CD4-positive, alpha-beta T cell treated with Interferon alpha-2 for 1 hour (primary cell): ENCODE results near the gene EPHB1.

Source experiments
- DNase-seq, 2 donors: peaks; one replicate each; pipeline ENCODE4 v3.0.0-alpha.2; 2020 to 2022

EPHB1 gene

GRCh38 chr3:134918441-134918840, 123.4 kb downstream of the EPHB1 start:
- DNase-seq = no peak

DNA sequence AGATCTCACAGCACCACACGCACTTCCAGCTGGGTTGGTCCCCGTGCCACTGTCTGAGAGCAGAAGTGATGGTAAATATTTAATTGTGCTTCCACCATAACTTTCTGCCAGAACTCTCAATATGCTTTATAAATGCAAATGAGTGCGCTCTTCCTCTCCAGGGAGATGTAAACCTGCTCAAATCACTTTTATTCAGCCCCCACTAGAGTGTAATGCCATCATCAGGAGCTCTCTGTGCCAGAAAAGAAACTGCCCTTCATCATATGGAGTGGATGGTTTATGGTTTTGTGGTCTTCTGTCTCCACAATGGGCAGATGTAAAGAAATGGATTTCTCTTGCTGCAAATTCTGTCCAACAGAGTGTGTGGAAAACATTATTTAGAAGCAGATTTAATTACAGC, 127.0 kb downstream of the EPHB1 start:
- no peak for DNase-seq

DNA sequence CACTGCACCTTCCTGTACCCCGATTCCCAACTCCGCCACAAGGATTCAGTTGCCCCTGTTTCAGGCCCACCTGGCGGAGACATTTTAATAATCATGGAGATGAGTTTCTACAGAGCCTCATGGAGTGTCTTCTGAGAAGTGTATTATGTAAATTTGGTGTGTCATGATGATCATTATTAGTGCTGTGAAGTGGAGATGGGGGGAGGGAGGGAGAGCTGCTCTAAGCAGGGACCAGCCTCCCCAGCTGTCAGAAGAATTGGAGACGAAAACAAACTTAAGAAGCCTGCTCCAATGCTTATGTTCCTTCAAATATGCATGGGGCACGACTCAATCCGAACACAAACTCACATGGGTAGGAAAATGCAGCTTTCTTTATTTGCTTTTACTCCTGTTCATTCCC, 127.8 kb downstream of the EPHB1 start:
- DNase-seq = no peak

DNA sequence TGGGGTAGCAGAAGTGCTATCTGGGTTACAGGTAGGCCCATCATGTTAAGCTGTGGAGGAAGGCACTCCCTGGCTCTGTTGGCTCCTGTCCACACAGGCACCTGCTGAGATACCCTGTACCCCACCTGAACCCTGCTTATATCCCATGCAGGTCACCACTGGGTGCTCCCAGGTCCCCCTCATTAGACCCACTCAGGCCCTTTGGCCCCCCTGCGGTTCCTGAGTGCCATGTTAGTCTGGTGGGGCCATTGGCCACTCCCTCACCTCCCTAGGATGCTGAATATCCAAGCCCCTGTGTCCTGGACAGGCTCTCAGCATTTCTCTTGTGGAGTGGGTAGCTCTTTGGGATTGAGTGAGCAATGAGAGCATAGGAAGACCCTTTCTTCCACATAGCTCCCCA, 128.2 kb downstream of the EPHB1 start:
- no peak for DNase-seq

GRCh38 chr3:134927599-134927998, 132.5 kb downstream of the EPHB1 start:
- DNase-seq = no peak

DNA sequence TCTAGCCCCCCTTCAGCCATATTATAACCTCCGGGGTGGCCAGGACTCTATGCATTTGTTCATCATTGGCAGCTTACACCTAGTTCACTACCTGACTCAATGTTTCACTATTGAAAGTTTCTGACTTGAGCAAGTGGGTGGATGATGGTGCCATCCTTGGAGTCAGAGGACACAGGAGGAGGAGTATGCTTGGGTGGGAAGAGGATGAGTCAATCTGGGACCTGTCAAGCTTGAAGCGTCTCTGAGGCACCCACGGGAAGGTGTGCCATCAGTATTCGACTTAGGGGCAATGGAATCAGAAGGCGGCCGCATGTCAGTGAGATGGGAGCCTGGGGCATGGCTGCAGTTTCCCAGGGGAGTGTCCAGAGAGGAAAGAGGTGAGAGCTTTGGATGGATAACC, 133.3 kb downstream of the EPHB1 start:
- DNase-seq = no peak

DNA sequence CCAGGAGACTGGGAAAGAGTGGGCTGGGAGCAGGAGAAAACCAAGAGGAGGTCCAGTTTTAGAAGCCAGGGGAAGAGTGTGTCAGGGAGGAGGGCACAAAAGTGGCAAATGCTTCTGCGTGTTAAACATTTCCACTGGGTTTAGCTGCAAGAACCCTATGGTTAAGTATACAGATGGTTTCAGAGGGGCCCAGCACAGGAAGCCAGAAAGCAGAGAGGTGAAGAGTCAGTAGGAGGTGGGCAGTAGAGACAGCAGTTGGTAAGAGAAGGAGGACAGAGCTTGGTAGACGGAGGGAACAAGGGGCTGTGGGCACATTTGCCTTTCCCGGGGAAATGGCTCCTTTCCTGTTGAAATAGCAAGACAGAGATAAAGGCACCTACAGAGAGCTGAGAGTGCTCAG, 133.8 kb downstream of the EPHB1 start:
- DNase-seq = no peak

DNA sequence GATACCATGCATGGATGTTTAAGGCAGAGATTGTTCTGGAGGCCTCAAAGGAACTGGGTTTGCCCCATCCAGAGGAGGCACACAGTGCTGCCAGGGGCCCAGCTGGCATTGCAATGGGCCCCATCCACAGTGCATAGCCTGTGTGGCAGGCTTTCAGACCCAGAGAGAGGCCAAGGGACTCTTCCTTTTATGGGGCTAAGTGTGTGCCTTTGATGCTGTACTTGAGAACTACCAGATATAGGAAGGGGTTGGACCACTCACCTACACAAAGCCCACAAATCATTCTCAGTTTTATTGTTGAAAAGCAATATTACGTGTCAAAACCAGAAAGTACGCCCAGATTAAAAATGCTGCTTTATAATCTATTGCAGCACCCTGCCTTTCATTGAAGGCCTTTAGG, 134.9 kb downstream of the EPHB1 start:
- DNase-seq = no peak

DNA sequence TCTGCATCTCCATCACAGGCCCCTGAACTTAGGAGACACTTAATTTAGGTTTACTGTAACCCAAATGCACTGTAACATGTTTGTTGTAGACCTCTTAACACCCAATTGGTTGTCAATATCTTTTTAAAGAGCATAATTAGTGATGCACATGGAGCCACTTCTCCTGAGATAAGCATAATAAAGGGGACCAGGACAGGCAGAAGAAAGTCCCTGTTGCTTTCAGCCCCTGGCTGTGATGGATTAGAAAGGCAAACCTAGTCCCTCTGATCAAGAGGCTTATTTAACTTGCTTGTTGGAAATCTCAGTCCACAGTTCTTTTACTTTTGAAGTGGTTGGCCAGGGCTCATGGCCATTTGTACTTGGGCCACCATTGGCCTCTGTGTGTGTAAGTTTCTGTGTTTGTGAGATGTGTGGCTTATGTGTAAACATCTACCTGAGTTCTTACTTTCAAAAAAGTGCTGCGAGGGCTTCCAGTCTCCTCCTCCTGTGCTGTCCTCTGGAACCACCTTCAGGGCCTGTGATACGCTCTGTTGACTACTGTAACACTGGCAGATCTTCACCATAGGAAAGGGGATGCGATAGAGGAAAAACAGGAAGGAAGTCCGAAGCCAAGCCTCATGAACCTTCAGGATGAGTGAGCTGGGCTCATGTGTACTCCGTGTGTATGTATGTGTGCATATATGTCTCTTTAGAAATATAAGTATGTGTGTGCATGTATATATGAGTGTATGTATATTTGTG, 136.2 kb downstream of the EPHB1 start:
- no peak for DNase-seq

- no peak for DNase-seq
Observed at GRCh38 chr3:134932035-134932434, 137.0 kb downstream of the EPHB1 start.

GRCh38 chr3:134933997-134934396, 138.9 kb downstream of the EPHB1 start:
- no peak for DNase-seq

GRCh38 chr3:134934933-134935332, 139.9 kb downstream of the EPHB1 start:
- no peak for DNase-seq

GRCh38 chr3:134937256-134938028, 142.4 kb downstream of the EPHB1 start:
- DNase-seq = no peak

- no peak for DNase-seq
Observed at GRCh38 chr3:134938029-134938525, 143.0 kb downstream of the EPHB1 start.

DNA sequence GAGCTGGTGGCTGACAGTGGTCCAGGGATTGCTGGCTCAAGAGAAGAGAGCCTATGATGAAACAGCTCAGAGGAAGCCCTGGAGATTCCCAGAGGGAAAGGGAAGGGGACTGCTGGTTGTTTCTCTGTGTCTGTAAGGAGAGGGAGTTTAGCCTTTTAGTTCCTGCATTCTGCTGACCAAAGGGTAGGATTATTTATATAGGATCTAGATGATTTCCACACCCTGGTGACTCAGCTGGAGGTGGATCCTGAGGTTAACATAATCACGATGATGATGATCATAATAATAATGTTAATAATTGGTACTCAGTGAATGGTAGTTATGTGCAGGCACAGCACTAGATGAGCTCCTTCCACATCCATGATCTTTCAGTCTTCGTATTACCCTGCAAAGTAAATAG, 144.9 kb downstream of the EPHB1 start:
- DNase-seq = no peak

- no peak for DNase-seq
Observed at GRCh38 chr3:134941820-134942219, 146.8 kb downstream of the EPHB1 start.

- DNase-seq = no peak
Observed at GRCh38 chr3:134944429-134944828, 149.4 kb downstream of the EPHB1 start.

- DNase-seq = no peak
Observed at GRCh38 chr3:134949150-134949549, 154.1 kb downstream of the EPHB1 start.

- DNase-seq = no peak
Observed at GRCh38 chr3:134952371-134952770, 157.3 kb downstream of the EPHB1 start.

DNA sequence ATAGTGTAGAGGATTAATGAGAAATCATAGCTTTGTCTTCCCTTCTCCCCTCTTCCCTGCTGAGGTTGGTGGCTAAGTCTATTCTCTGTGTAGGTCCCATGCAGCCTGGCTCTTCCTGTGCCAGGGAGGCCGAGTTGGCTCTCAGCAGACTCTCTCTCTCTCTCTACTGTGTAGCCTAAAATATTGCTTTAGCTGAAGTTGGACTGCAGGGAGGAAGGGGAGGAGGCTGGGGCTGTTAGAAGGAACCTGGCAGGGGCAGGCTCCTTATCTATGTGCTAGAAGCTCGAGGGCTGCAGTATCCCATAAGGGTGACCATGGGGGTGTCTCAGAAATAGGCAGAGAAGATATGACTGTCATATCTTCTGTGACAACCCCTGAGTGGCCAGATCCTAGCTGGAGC, 160.8 kb downstream of the EPHB1 start:
- DNase-seq = no peak

DNA sequence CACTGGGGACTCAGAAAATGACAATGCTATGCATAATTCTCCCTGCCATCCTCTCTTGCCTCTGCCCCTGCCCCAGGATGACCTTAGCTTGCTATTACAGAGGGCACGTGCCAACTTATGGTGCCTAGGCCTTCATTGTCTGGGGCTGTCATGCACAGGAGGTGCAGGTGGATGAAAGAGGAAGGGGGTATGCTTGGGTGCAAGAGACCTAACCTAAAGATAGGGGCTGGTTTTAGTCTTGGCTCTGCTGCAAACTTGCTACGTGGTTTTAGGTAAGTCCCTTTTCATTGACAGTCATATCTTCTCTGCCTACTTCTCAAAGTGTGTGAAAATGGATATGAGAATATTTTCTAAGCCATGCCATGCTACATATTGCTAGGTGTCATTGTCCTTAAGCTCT, 161.3 kb downstream of the EPHB1 start:
- DNase-seq = no peak

GRCh38 chr3:134956844-134957243, 161.8 kb downstream of the EPHB1 start:
- no peak for DNase-seq

DNA sequence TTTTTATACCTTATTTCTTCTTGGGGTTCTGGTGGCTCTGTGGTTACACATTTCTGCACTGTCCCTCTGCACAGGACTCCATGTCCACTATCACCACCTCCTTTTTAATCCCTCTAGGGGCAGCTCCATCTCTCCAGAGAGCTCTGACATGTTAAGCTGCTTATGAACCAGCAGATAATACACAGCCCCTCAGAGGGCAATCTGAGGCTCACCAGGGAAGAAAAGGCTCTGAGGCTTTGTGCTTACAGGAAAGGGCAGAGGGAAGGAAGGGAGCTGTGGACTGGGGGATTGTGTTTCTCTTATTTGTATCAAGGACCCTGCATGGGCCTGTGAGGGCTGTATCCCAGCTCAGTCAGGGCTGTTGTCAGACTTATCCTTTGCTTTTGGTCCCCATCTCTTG, 164.5 kb downstream of the EPHB1 start:
- DNase-seq = no peak

GRCh38 chr3:134964226-134964625, 169.2 kb downstream of the EPHB1 start:
- no peak for DNase-seq
